ENCODE results near the gene SPTBN5. TPM values are rescaled to one million over a fixed set of nuclear protein-coding genes. Genes with fewer than 3 reads are reported as not detected.
A peak's percentile ranks its signal among the peaks of the same experiment; 100 is the strongest.

SPTBN5 gene
- total RNA-seq, 4 donors from 2014 or later, result 0.40 to 2.5 (median 1.8) TPM

DNA sequence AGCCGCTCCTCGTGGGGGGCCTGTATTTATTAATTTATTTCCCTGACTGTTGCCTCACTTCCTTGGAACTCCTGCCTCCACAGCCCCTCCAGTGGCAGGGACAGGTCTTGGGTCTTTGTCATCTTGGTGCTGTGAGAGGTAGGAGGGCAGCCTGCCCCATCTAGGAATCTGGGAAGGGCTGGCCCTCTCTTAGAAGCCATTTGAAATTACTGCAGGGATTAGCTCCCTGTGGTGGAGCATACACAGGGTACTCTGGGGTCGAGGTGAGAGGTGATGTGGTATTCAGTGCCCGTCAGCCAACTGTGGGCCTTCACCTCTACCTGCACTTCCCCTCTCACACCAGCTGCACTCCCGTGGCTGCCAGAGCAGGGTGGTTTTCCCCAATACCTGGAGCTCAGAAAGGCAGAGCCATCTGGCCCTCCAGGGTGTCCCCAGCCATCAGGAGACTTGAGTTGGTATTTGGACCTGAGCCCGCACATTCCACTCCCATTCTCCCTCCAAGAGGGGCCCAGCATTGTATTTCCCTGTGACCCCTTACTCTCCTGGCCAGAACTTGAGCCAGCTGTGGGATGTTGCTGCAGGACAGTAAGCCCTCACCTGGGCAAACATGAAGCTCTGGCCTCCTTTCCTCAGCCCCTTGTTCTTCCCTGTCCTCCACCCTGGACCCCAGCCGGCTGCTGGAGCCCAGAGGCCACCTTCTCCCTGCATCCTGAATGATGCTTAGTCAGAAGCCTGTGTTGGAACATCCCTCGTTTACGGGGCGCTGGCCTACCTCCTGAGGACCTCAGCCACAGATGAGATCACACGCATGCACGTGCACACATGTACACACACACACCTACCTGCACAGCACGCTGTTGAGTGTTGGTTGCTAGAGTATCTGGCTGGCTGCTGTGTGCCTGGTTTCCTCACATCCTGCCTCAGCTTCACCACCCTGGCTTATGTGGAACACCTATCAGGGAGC, 68.0 kb downstream of the SPTBN5 start:
- TF ChIP-seq, protein P1, sequence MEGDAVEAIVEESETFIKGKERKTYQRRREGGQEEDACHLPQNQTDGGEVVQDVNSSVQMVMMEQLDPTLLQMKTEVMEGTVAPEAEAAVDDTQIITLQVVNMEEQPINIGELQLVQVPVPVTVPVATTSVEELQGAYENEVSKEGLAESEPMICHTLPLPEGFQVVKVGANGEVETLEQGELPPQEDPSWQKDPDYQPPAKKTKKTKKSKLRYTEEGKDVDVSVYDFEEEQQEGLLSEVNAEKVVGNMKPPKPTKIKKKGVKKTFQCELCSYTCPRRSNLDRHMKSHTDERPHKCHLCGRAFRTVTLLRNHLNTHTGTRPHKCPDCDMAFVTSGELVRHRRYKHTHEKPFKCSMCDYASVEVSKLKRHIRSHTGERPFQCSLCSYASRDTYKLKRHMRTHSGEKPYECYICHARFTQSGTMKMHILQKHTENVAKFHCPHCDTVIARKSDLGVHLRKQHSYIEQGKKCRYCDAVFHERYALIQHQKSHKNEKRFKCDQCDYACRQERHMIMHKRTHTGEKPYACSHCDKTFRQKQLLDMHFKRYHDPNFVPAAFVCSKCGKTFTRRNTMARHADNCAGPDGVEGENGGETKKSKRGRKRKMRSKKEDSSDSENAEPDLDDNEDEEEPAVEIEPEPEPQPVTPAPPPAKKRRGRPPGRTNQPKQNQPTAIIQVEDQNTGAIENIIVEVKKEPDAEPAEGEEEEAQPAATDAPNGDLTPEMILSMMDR (IDR thresholded peaks at IDR 0.05), result peak in 1 of 6 experiments; percentile 20
- TF ChIP-seq POLR2A (IDR thresholded peaks at IDR 0.05), result no peak
- H3K36me3 ChIP-seq, result peaks cover 19 to 32% of the 10 kb centered on the region in 2 donors
- DNase-seq, result peak; percentile 48 to 72
- H3K9me3 ChIP-seq, result no peaks in the 10 kb centered on the region
- no peak overlapping the region for H3K4me3 ChIP-seq (replicated peaks in 1 of 3)
- WGBS, 2 donors, result 73 to 83% methylated on average over 13 of the region's 13 CpGs
- H3K27ac ChIP-seq, result no peak overlapping the region
- no peaks in the 10 kb centered on the region for H3K27me3 ChIP-seq
- intact Hi-C loops (cut with DNase I), result no loop called here
- H3K4me1 ChIP-seq, result peaks cover 11 to 20% of the 10 kb centered on the region in 2 donors

DNA sequence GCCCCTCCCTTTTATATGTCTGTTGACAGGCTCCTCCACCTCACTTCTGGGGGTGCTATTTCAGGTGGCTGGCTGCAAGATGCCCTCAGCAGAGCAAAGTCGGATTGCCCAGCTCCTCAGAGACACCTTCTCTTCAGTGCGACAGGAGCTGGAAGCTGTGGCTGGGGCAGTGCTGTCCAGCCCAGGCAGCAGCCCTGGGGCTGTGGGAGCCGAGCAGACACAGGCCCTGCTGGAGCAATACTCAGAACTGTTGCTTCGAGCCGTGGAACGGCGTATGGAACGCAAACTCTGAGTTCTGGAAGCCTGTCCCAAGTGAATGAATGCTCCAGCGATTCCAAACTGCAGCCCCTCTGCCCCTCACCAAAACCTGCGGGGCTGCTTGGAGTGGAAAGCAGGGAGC, 68.7 kb downstream of the SPTBN5 start:
- Histone ChIP-seq H3K4me3 (replicated peaks in 1 of 3) (no peak overlapping the region), H3K36me3 (peaks cover 21 to 32% of the 10 kb centered on the region in 2 donors), H3K27ac (no peak overlapping the region), H3K27me3 (no peaks in the 10 kb centered on the region), H3K4me1 (peaks cover 11 to 19% of the 10 kb centered on the region in 2 donors), H3K9me3 (no peaks in the 10 kb centered on the region)
- no peak for DNase-seq
- 74 to 75% methylated on average over 9 of the region's 10 CpGs for WGBS, 2 donors
- no peak for TF ChIP-seq POLR2A (IDR thresholded peaks at IDR 0.05)
- TF ChIP-seq, protein P1 (IDR thresholded peaks at IDR 0.05), result no peak
- intact Hi-C loops (cut with DNase I), result no loop called here

DNA sequence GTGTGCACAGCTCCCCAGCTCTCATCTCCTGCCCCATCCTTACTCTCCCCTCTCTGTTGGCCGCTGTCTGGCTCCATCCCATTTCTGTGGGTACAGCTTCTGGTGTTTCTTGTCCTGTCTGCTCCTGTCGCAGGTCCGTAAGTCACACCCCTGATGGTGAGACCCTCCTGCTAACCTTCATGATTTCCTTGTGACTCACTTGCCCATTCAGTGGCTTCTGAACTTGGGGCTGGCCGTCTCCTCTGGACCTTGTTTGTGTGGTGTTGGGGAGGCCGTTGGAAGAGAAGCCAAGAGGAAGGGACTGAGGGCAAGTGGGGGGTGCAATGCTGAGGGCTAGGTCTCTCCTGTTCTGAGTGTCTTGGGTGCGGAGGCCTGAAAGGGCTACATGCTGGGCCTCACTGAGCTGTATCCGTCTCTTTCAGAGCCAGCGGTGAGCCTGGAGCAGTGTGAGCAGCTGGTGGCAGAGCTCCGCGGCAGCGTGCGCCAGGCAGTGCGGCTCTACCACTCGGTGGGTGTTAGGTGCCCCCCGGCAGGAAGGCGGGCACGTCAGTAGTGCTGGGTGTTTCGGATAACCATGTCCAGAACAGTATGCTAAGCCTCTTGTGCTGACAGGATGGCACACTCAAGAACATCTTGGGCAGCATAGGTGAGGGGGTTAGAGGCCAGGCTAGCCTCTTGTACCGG, 69.6 kb downstream of the SPTBN5 start:
- Histone ChIP-seq H3K4me3 (replicated peaks in 1 of 3) (no peak overlapping the region), H3K4me1 (peaks cover 6 to 11% of the 10 kb centered on the region in 2 donors), H3K36me3 (peaks cover 21 to 40% of the 10 kb centered on the region in 2 donors), H3K27me3 (no peaks in the 10 kb centered on the region), H3K9me3 (no peaks in the 10 kb centered on the region), H3K27ac (no peak overlapping the region)
- no peak for DNase-seq
- WGBS, 2 donors, result 95 to 97% methylated on average over 13 to 18 of the region's 19 CpGs
- no peak for TF ChIP-seq POLR2A (IDR thresholded peaks at IDR 0.05)
- TF ChIP-seq, protein P1 (IDR thresholded peaks at IDR 0.05), result no peak
- intact Hi-C loops (cut with DNase I), result loop anchor here (5.0 kb wide), 1 partner anchor 78 kb away; no protein-coding TSS in a partner anchor

DNA sequence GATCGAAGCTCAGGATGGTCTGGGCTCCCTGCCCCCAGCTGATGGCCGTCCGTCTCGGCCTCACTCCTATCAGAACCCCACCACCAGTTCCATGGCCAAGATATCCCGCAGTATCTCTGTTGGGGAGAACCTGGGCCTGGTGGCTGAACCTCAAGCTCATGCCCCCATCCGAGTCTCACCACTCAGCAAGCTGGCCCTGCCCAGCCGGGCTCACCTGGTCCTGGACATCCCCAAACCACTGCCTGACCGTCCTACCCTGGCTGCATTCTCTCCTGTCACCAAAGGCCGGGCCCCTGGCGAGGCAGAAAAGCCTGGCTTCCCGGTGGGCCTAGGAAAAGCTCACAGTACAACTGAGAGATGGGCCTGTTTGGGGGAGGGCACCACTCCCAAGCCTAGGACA, 70.4 kb downstream of the SPTBN5 start:
- peaks cover 21 to 46% of the 10 kb centered on the region in 2 donors for H3K36me3 ChIP-seq
- H3K27me3 ChIP-seq, result no peaks in the 10 kb centered on the region
- H3K9me3 ChIP-seq, result no peaks in the 10 kb centered on the region
- 93 to 94% methylated on average over 6 to 11 of the region's 11 CpGs for WGBS, 2 donors
- H3K27ac ChIP-seq, result no peak overlapping the region
- no peak for TF ChIP-seq POLR2A (IDR thresholded peaks at IDR 0.05)
- TF ChIP-seq, protein P1 (IDR thresholded peaks at IDR 0.05), result no peak
- intact Hi-C loops (cut with DNase I), result loop anchor here (5.0 kb wide), 1 partner anchor 79 kb away; no protein-coding TSS in a partner anchor
- H3K4me3 ChIP-seq (replicated peaks in 1 of 3), result no peak overlapping the region
- peaks cover 4 to 5% of the 10 kb centered on the region in 2 donors for H3K4me1 ChIP-seq
- no peak for DNase-seq
